H4 (cell line): ENCODE results near the gene RSU1. TPM values are rescaled to one million over a fixed set of nuclear protein-coding genes. Genes with fewer than 3 reads are reported as not detected.
"Not testable (repeated sequence)": the region's sequence is repeated elsewhere in the genome, so short reads cannot be mapped to it uniquely, and the experiment has no call there.

Source experiments
- DNase-seq: peaks from one replicate; pipeline ENCODE4 v3.0.0-alpha.2; 2015; ENCODE audit warnings: low spot score
- total RNA-seq: library from RNA; depleted of rRNA; stranded (reverse); fragments of >200 nt; shearing (Covaris generic); gene quantifications from 2 replicates; pipeline ENCODE4 v1.2.3, GENCODE V29; 2014; rRNA removed

RSU1 gene
- total RNA-seq = 36.6 and 44.1 TPM in 2 replicates

GRCh38 chr10:16817125-16818019 is at the start of gene RSU1:
Gene RSU1, minus strand, starts transcription at chr10:16817424. Its CDS starts 343 bp downstream, at chr10:16817081.
- peak; percentile 98 for DNase-seq

GRCh38 chr10:16866541-16867275 is 49.5 kb upstream of the RSU1 start:
- no peak for DNase-seq

- DNase-seq = no peak
Observed at GRCh38 chr10:16865766-16866165, 48.5 kb upstream of the RSU1 start.

- DNase-seq = no peak
Observed at GRCh38 chr10:16863766-16864165, 46.5 kb upstream of the RSU1 start.

- DNase-seq = no peak
Observed at GRCh38 chr10:16857419-16857818, 40.2 kb upstream of the RSU1 start.

- no peak for DNase-seq
Observed at GRCh38 chr10:16856567-16856966, 39.3 kb upstream of the RSU1 start.

- DNase-seq = no peak
Observed at GRCh38 chr10:16856092-16856491, 38.9 kb upstream of the RSU1 start.

GRCh38 chr10:16854623-16855022 is 37.4 kb upstream of the RSU1 start:
- DNase-seq = no peak

- DNase-seq = no peak
Observed at GRCh38 chr10:16853809-16854208, 36.6 kb upstream of the RSU1 start.

- peak; percentile 27 for DNase-seq
Observed at GRCh38 chr10:16853201-16853600, 36.0 kb upstream of the RSU1 start.

- no peak for DNase-seq
Observed at GRCh38 chr10:16852624-16853023, 35.4 kb upstream of the RSU1 start.

- DNase-seq = no peak
Observed at GRCh38 chr10:16848562-16849154, 31.4 kb upstream of the RSU1 start.

GRCh38 chr10:16847644-16848043 is 30.4 kb upstream of the RSU1 start:
- no peak for DNase-seq

- DNase-seq = no peak
Observed at GRCh38 chr10:16845248-16845647, 28.0 kb upstream of the RSU1 start.

GRCh38 chr10:16843252-16843870 is 26.1 kb upstream of the RSU1 start:
- DNase-seq = peak; percentile 63

GRCh38 chr10:16835228-16835627 is 18.0 kb upstream of the RSU1 start:
- DNase-seq = no peak

- DNase-seq = peak; percentile 75
Observed at GRCh38 chr10:16832351-16833080, 15.3 kb upstream of the RSU1 start.

- peak; percentile 14 for DNase-seq
Observed at GRCh38 chr10:16828701-16829175, 11.5 kb upstream of the RSU1 start.

GRCh38 chr10:16828114-16828568 is 10.9 kb upstream of the RSU1 start:
- peak; percentile 72 for DNase-seq

- DNase-seq = not testable (repeated sequence)
Observed at GRCh38 chr10:16827474-16827873, 10.2 kb upstream of the RSU1 start.
